ENCODE data around the gene PSMA6. TPM values are rescaled to one million over a fixed set of nuclear protein-coding genes. Genes with fewer than 3 reads are reported as not detected.
A peak's percentile ranks its signal among the peaks of the same experiment; 100 is the strongest.

PSMA6 gene
- total and polyA plus RNA-seq, 2 of the 13 experiments (the other 11 are each of a cell fraction or from before 2014, with no cell fraction given): 525 to 1,109 TPM

DNA sequence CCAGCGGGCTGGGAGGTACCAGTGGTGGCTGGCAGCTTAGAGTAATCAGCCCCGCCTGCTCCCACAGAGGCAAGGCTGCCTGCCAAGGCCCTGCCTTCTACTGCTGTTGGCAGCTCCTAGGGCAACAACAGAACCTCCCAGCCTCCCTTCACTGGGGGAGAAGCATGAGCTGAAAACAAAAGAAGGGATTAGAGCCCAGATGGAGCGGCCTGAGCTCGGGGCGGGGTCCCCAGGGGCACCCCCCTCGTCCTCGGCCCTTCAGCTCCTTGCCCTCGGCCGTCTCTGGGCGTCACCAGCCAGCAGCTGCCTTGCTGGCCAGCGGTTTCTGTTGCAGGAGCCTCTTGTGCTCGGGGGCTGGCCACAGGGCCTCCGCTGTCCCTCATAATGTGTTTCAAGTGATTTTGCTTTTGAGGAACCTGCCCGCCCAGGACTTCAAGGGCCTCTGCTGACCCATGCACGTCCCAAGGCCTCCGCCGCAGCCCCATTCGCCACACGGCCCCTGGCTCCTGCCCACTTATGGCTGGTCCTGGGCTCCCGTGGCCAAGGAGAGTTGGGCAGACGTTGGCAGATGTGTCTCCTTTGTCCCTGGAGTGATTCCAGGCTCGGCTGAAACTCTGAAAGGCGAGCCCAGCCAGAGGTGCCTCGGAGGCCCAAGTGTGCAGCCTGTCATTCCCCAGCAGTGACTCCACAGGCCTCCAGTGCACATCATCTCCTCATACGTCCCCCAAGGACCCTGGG, 49.7 kb downstream of the PSMA6 start (continued):
- TF ChIP-seq, protein P1, sequence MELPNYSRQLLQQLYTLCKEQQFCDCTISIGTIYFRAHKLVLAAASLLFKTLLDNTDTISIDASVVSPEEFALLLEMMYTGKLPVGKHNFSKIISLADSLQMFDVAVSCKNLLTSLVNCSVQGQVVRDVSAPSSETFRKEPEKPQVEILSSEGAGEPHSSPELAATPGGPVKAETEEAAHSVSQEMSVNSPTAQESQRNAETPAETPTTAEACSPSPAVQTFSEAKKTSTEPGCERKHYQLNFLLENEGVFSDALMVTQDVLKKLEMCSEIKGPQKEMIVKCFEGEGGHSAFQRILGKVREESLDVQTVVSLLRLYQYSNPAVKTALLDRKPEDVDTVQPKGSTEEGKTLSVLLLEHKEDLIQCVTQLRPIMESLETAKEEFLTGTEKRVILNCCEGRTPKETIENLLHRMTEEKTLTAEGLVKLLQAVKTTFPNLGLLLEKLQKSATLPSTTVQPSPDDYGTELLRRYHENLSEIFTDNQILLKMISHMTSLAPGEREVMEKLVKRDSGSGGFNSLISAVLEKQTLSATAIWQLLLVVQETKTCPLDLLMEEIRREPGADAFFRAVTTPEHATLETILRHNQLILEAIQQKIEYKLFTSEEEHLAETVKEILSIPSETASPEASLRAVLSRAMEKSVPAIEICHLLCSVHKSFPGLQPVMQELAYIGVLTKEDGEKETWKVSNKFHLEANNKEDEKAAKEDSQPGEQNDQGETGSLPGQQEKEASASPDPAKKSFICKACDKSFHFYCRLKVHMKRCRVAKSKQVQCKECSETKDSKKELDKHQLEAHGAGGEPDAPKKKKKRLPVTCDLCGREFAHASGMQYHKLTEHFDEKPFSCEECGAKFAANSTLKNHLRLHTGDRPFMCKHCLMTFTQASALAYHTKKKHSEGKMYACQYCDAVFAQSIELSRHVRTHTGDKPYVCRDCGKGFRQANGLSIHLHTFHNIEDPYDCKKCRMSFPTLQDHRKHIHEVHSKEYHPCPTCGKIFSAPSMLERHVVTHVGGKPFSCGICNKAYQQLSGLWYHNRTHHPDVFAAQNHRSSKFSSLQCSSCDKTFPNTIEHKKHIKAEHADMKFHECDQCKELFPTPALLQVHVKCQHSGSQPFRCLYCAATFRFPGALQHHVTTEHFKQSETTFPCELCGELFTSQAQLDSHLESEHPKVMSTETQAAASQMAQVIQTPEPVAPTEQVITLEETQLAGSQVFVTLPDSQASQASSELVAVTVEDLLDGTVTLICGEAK (IDR thresholded peaks at IDR 0.05): no peak
- TF ChIP-seq, protein P1 (CRISPR knock-in tag; IDR thresholded peaks at IDR 0.05): no peak
- TF ChIP-seq, protein P2, sequence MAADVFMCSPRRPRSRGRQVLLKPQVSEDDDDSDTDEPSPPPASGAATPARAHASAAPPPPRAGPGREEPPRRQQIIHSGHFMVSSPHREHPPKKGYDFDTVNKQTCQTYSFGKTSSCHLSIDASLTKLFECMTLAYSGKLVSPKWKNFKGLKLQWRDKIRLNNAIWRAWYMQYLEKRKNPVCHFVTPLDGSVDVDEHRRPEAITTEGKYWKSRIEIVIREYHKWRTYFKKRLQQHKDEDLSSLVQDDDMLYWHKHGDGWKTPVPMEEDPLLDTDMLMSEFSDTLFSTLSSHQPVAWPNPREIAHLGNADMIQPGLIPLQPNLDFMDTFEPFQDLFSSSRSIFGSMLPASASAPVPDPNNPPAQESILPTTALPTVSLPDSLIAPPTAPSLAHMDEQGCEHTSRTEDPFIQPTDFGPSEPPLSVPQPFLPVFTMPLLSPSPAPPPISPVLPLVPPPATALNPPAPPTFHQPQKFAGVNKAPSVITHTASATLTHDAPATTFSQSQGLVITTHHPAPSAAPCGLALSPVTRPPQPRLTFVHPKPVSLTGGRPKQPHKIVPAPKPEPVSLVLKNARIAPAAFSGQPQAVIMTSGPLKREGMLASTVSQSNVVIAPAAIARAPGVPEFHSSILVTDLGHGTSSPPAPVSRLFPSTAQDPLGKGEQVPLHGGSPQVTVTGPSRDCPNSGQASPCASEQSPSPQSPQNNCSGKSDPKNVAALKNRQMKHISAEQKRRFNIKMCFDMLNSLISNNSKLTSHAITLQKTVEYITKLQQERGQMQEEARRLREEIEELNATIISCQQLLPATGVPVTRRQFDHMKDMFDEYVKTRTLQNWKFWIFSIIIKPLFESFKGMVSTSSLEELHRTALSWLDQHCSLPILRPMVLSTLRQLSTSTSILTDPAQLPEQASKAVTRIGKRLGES (CRISPR knock-in tag; IDR thresholded peaks at IDR 0.05; ENCODE audit: borderline replicate concordance): peak; percentile 16; the same call in 1 of the 2 replicates
- TF ChIP-seq ZNF878 (CRISPR knock-in tag; IDR thresholded peaks at IDR 0.05): no peak
- peak; percentile 54; the same call in 1 of the 2 replicates for TF ChIP-seq PHF8 (CRISPR knock-in tag; IDR thresholded peaks at IDR 0.05)
- TF ChIP-seq, protein P3, sequence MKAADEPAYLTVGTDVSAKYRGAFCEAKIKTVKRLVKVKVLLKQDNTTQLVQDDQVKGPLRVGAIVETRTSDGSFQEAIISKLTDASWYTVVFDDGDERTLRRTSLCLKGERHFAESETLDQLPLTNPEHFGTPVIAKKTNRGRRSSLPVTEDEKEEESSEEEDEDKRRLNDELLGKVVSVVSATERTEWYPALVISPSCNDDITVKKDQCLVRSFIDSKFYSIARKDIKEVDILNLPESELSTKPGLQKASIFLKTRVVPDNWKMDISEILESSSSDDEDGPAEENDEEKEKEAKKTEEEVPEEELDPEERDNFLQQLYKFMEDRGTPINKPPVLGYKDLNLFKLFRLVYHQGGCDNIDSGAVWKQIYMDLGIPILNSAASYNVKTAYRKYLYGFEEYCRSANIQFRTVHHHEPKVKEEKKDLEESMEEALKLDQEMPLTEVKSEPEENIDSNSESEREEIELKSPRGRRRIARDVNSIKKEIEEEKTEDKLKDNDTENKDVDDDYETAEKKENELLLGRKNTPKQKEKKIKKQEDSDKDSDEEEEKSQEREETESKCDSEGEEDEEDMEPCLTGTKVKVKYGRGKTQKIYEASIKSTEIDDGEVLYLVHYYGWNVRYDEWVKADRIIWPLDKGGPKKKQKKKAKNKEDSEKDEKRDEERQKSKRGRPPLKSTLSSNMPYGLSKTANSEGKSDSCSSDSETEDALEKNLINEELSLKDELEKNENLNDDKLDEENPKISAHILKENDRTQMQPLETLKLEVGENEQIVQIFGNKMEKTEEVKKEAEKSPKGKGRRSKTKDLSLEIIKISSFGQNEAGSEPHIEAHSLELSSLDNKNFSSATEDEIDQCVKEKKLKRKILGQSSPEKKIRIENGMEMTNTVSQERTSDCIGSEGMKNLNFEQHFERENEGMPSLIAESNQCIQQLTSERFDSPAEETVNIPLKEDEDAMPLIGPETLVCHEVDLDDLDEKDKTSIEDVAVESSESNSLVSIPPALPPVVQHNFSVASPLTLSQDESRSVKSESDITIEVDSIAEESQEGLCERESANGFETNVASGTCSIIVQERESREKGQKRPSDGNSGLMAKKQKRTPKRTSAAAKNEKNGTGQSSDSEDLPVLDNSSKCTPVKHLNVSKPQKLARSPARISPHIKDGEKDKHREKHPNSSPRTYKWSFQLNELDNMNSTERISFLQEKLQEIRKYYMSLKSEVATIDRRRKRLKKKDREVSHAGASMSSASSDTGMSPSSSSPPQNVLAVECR (CRISPR knock-in tag; IDR thresholded peaks at IDR 0.05; ENCODE audit: borderline replicate concordance): no peak
- TF ChIP-seq, protein P4, sequence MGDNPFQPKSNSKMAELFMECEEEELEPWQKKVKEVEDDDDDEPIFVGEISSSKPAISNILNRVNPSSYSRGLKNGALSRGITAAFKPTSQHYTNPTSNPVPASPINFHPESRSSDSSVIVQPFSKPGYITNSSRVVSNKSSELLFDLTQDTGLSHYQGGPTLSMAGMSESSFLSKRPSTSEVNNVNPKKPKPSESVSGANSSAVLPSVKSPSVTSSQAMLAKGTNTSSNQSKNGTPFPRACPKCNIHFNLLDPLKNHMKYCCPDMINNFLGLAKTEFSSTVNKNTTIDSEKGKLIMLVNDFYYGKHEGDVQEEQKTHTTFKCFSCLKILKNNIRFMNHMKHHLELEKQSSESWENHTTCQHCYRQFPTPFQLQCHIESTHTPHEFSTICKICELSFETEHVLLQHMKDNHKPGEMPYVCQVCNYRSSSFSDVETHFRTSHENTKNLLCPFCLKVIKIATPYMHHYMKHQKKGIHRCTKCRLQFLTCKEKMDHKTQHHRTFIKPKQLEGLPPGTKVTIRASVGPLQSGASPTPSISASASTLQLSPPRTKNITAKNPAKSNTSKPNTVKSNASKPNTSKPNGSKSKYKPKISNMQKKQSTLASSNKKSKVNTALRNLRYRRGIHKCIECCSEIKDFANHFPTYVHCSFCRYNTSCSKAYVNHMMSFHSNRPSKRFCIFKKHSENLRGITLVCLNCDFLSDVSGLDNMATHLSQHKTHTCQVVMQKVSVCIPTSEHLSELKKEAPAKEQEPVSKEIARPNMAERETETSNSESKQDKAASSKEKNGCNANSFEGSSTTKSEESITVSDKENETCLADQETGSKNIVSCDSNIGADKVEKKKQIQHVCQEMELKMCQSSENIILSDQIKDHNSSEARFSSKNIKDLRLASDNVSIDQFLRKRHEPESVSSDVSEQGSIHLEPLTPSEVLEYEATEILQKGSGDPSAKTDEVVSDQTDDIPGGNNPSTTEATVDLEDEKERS (CRISPR knock-in tag; IDR thresholded peaks at IDR 0.05): 0 out of 2 replicates have a peak, but pooled peaks have one; percentile 29
- no peak for TF ChIP-seq SMARCC2 (IDR thresholded peaks at IDR 0.05)
